Measurements from ENCODE around the gene SETD5.

- no peak for TF ChIP-seq CTCF (IDR thresholded peaks at IDR 0.05)
- TF ChIP-seq POLR2AphosphoS5 (IDR thresholded peaks at IDR 0.05) = no peak
- no peak for TF ChIP-seq EP300 (IDR thresholded peaks at IDR 0.05)
- no peak for TF ChIP-seq POLR2A (IDR thresholded peaks at IDR 0.05)
These were observed 7.3 kb downstream of the SETD5 start for GRCh38 chr3:9404680-9405079.

All from stomach (tissue), 4 donors.